ENCODE measurements around the gene SFT2D2. TPM values are rescaled to one million over a fixed set of nuclear protein-coding genes. Genes with fewer than 3 reads are reported as not detected.
A peak's percentile ranks its signal among the peaks of the same experiment; 100 is the strongest.

The SFT2D2 gene
- total RNA-seq, 1 experiment from 2014 or later: 30.1 TPM

DNA sequence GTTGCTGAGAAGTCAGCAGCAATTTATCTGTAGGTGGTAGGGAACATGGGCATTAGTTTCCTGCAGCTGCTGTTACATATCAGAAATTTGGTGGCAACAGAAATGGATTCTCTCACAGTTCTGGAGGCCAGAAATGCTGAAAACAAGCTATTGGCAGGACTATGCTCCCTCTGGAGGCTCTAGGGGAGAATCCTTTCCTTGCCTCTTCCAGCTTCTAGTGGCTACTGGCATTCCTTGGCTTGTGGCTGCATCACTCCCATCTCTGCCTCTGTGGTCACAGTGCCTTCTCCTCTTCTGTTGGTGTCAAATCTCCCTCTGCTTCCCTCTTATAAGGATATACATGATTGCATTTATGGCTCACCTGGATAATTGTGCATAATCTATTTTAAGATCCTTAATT lies 2.5 kb upstream of the SFT2D2 start:
- DNase-seq (ENCODE audit: low spot score): no peak

DNA sequence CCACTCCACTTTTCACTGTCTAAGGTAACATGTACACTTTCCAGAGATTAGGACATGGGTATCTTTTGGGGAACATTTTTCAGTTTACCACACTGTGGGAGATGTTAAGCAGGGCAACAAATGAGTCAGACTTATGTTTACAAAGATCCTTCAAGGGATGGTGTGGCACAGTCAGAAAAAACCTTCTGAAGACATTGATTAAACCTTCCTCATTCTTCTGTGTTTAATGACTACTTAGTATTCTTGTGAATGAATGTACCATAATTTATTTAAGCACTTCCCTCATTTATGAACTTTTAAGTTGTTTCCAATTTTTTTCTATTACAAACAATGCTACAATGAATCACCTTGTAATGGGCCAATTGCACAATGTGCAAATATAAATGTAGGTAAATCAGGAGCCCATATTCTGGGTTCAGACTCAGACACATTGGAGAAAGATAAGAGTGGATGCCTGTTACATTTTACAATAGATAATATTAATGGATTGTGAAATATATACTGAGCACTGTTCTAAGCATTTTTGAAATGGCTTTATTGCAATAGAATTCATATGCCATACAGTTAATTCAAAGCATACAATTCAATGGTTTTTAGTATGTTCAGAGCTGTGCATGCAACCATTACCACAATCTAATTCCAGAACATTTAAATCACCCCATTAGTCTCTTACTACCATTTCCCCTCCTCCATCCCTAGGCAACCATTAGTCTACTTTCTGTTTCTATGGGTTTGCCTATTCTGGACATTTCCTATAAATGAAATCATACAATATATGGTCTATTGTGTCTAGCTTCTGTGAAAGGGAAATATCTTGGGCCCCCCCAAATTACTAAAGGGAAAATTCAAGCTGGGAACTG lies 1.9 kb upstream of the SFT2D2 start:
- no peak for DNase-seq (ENCODE audit: low spot score)

DNA sequence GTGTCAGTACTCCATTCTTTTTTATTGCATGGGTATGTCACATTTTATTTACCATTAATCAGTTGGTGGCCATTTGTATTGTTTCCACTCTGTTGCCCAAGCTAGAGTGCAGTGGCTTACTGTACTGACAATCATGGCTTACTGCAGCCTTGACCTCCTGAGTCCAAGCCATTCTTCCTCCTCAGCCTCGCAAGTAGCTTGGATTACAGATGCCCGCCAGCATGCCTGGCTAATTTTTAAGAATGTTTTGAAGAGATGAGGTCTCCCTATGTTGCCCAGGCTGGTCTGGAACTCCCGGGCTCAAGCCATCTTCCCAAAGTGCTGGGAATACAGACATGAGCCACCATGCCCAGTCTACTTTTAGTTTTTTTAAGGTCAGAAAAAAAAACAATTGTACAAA lies 813 bp upstream of the SFT2D2 start:
- no peak for DNase-seq (ENCODE audit: low spot score)

DNA sequence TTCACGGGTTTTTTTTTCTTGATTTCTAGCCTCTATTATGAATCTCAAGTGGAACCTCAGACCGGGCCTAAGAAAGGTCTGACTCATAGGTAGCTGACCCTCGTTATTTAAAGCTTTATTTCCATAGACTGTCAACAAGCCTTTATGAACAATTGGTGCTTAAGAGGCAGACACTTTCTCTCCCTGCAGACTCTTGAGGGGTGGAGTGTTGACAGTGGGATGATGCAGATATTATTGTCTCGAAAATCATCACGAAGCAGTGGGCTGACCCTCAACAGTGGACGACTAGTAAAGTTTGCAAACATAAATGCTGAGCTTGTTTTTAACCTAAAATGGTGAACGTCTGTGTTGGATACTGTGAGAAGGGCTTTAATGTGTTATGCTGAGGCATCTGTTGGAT lies 1.8 kb downstream of the SFT2D2 start:
- DNase-seq (ENCODE audit: low spot score): no peak

DNA sequence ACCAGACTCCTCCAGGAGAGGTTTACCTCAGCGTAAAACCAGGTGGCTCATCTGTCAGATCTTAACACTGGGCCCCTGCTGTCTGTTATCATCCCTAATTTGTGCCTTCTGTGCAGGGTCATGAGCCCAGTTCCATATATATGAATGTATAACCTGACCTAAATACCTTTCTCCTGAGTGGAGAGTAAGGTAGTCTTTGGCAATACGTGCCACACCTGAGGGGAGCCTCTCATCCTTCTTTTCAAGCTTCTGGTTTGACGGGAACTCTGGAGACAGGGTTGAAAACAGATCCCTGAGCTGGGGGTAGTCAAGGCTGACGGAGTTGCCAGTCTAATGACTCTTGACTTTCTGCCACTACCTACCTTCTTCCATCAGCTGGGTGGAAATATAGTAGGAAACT lies 4.1 kb downstream of the SFT2D2 start:
- DNase-seq (ENCODE audit: low spot score): no peak

DNA sequence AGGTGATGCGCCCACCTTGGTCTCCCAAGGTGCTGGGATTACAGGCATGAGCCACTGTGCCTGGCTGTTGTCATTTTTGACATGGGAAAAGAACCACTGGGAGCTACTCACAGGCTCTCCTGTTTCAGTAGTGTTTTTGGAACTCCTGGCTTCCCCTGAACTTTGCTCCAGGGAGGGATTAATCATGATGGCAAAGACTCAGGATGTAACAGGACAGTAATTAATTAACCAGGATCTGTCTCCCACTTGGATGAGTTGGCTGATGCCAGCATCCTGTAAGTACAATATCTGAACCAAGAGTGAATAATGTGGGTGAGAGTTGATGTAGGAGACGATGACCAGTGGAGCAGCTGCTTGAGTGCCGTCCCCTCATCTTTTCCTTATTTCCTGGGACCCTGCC lies 4.9 kb downstream of the SFT2D2 start:
- no peak for DNase-seq (ENCODE audit: low spot score)

DNA sequence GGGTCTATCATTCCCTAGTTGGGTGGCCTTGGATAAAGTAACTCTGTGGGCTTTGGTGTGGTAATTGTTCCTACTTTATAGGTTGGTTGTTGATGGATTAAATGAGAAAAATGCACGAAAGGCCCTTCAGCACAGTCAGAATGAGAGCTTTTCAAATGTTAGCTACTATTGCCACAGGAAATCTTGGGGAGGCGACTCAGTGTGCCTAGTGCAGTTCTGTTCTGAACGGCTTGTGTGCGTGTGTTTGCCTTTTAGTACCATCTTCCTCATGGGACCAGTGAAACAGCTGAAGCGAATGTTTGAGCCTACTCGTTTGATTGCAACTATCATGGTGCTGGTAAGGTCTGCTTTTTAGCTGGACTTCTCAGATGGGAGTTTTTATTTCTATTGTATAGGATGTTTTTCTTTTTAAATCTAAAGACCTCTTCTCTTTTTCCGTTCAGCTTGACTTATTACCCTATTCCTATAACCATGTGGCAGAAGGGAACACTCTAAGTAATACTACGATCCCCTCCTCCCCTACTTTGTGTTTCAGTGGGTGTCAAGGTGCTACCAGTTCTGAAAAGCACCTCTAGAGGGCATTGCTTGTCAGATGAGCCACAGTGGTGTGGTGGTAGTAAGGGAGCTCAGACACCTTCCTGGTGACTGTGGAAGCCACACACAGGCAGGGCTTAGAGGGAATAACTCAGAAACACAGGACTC lies 9.2 kb downstream of the SFT2D2 start:
- DNase-seq (ENCODE audit: low spot score): peak; percentile 56

DNA sequence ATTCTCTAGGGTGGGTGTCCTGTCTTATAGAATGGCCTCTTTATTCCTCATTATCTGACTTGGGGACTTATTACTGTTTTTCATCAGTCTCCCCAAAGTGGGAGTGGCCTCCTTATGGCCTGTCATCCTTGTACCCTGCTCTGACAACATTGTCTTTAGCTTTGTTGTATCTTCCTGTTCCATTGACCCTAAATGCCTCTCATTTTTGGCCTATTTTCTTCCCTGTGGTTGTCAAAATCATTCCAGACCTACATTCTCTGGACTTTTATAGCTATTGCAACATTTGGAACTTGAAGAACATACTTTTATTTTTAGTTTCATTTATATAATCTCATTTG lies 9.7 kb downstream of the SFT2D2 start:
- no peak for DNase-seq (ENCODE audit: low spot score)

DNA sequence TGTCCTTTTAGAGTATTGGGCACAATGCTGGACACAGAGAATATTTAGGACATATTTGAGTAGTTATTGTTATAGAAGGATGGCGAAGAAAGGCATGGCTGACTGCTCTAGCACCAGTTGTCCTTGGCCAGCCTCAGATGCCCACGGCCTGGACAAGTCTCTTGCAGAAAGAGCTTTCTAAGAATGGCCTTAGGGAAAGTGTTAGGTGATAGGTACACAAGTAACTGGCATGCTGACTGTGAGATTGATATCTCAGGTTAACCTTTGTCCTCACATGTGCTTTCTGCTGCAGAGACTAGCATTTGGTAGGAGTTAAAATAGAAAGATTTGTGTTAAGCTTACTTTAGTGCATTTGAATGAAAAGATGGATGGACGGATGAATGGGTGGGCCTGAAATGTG lies 10.1 kb downstream of the SFT2D2 start:
- no peak for DNase-seq (ENCODE audit: low spot score)

DNA sequence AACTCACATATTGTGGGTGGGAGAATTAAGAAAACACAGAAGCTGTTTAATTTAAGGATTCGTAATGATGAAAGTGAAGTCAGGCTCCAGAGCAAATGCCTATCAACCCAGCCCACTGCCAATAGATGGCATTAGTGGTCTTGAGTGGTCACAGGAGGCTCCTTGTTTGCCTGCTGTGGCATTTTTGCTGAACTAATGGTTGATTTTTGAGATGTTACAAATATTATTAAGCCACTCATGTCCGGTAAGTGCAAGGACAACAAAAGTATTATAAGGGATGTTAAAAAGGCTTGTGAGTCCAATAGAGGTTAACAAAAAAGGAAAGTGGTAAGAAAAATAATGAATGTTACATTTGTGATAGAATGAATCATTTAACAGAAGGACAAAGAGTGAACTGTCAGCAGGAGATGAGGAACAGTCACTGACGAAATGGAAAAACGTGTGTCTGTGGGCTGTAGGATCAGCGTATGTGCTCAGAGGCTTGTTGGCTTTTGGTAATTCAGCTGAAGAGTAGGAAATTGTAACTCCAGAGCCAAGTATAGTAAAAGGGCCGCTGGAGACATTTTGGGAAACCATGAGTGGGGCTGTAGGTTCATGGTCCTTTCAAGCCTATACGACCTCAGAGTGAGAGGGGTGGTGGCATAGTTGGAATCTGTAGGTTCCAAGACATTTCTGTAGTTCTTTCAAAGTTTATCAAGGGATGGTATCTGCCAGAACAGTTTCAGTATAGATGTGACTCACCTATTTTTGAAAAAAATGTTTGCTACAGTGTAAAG lies 11.2 kb downstream of the SFT2D2 start:
- no peak for DNase-seq (ENCODE audit: low spot score)

DNA sequence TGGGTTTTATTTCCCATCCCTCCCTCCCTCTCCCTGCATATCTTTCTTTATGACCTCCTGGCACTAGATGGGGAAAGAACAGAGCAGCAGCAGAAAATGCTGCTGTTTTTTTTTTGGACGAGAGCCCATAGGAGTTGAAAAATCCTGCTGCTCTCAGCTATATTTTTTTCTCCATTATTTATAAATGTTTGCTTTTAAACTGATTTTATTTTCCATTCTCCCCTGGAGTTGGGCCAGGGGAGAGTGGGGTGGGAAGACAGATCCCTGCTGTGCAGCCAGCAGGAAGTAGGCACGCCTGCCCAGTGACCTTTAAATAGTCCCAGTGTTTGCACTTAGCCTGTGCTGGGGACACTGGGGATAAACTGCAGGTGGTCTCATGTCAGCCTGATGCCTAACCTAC lies 17.4 kb downstream of the SFT2D2 start:
- no peak for DNase-seq (ENCODE audit: low spot score)

DNA sequence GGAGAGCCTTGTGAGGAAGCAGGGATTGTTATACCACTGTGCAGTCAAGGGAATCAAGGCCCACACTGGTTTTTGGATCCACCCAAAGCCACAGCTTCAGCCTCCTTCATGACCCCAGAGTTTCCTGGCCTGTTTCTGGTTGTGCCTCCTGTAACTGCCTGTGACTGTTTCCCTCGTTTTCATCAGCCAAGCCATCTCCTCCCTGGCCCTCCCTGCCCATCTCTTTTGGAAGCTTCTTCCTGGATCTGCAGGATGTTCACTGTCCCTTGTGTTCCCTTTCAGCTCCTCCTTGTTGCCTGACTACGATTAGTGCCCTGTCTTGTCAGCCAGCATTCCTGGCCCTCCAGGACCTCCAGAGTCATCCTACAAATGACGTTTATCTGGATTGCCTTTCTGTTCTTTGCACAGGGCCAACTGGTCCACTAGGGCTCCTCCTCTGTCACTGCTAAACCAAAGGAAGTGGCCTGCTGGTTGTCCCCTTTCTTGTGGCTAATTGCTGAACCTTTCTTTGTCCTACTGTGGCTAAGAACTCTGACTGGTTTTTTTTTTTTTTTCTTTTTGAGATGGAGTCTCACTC lies 17.9 kb downstream of the SFT2D2 start:
- DNase-seq (ENCODE audit: low spot score): no peak

DNA sequence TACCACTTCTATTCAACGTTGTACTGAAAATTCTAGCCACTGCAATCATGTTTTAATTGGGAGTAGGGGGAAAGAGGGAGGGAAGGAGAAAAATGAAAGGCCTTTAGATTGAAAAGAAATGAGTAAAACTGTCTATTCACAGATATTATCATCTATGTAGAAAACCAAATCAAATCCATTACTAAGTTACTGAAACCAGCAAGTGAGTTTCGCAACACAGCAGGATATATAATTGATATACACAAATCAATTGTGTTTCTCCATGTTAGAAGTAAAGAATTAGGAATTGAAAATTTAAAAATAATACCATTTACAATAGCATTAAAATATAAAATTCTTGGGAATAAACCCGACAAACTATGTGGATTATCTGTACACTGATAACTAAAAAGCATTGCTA lies 19.2 kb downstream of the SFT2D2 start:
- DNase-seq (ENCODE audit: low spot score): no peak

DNA sequence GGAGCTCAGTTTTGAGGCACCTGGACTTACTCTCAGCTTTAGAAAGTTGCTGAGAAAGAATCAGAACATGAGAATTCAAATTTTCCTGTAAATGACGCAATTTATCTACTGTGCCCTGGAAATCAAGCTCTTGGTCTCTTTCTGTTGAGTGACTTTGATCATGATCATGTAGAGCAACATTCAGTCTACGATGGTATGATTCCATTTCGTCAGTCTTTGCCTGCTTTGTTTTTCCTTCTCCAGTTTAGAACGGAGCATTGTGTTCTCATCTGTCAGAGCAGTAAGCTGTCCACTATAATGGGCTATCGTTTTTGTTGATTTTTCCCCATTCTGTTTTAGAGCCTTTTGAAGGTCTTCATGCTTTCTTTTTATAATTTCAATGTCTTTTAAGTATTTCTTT lies 20.7 kb downstream of the SFT2D2 start:
- no peak for DNase-seq (ENCODE audit: low spot score)

DNA sequence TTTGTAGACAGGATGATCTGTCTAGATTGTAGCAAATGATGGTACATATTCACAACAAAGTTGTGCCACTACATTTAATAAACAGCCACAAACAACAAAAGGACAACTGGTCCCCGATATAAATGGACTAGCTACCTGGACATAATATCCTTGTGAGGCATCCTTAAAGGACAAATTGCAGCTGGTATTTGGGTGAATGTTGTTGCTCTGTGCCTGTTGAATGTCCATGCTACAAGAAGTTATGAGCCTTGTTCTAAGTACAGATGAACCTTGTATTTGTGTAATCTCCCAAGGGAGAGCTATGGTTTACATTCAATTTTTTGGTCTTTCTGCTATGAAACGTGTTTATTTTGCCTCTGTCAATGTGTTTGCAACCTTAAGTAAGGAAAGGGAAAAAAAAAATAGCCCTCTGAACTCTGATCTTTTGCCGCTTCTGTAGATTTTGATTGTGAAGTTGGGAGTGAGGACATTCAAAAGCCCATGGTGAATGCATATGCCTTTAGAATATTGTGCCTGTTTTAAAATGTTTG lies 26.5 kb downstream of the SFT2D2 start:
- DNase-seq (ENCODE audit: low spot score): no peak

DNA sequence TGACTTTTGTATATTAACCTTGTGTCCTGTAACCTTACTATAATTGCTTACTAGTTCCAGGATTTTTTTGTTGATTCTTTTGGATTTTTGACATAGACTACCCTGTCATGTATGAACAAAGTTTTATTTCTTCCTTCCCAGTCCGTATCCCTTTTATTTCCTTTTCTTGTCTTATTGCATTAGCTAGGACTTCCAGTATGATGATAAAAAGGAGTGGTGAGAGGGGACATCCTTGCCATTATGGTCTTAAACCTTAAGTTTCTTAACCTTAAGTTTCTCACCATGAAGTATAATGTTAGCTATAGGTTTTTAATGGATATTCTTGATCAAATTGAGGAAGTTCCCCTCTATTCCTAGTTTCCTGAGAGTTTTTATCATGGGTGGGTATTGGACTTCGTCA lies 30.4 kb downstream of the SFT2D2 start:
- DNase-seq (ENCODE audit: low spot score): no peak

DNA sequence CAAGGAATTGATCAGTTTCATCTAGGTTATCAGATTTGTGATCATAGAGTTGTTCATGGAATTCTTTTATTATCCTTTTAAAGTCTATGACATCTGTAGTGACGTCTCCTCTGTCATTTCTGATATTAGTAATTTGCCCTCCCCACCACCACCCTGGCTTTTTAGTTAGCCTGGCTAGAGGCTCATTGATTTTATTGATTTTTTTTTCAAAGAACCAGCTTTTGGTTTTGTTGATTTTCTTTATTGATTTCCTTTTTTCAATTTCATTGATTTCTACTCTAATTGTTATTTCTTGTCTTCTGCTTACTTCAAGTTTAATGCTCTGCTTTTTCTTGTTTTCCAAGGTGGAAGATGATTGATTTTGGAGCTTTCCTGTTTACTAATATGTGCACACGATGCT lies 31.6 kb downstream of the SFT2D2 start:
- no peak for DNase-seq (ENCODE audit: low spot score)

DNA sequence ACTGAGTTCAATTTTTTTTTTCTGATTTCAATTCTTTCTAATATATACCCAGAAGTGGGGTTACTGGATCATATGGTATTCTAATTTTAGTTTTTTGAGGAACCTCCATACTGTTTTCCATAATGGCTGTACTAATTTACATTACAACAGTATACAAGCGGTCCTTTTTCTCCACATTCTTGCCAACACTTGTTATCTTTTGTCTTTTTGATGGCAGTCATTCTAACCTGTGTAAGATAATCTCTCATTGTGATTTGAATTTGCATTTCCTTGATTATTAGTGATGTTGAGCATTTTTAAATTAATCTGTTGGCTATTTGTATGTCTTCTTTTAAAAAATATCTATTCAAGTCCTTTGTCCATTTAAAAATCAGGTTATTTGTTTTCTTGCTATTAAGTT lies 33.8 kb downstream of the SFT2D2 start:
- DNase-seq (ENCODE audit: low spot score): no peak

DNA sequence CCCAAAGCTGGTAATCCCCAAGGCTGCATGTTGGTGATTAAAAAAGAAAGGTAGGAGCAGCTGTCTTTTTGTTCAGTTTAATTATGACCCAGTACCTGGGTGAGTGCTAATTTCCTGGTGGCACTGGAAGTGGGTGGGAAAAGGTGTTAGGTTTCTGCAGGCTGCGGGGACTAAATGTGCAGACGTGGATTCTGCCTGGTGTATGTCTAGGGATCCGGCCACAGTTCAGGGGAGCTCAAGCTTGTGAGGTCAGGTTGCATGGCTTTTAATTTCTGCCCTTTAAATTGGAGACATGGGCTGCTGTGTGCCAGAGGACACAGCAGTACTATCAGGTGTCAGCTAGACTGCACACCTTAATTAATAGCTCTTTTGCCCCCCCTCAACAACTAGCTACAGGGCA lies 34.6 kb downstream of the SFT2D2 start:
- DNase-seq (ENCODE audit: low spot score): no peak

DNA sequence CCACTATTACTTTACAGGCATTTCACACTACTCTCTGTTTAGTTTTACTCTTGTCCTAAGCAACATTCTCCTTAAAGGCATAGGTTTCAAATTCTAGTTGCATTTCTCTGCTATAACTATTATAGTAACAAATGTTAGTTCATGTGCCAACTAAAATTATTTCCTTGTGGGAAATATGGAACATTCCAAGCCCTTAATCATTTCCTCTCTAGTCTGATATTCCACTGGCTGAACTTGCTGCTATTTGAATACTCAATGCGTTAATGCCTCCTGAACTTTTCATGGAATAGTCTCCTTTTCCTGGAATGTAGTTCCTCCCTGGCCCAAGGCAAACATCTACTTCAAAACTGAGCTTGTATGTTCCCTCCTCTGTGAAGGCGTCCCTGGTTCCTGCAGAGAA lies 35.6 kb downstream of the SFT2D2 start:
- no peak for DNase-seq (ENCODE audit: low spot score)

DNA sequence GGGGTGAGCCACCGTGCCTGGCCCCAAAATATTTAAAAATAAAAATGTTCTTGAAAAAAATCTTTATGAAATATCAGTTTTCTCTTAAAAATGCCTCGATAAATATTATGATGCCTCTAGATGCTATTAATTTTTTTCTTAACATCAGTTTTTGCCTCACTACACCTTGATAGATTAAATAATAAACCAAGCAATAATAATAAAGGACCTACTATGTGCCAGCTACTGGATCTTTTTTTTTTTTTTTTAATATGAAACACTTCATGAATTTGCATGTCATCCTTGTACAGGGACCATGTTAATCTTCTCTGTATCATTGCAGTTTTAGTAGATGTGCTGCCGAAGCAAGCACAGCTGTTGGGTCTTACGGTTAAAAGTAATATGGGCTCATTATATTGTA lies 37.3 kb downstream of the SFT2D2 start:
- DNase-seq (ENCODE audit: low spot score): no peak

DNA sequence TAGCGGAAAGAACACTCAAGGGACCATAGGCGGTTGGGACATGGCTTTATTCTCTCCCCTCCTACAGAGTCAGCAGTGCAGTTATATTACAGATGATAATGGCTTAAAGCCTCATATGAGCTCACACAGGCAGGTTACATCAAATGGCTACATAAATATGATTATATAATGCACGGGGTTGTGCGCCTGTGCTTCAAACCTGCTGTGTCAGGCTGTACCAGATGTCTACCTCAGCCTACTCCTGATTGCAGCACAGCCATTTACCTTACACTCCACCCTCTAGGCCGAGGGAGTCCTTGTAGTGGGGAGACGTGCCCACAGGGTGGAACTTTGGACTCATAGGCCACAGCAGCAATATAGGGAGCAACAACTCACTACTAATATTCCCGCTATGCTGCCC lies 38.5 kb downstream of the SFT2D2 start:
- DNase-seq (ENCODE audit: low spot score): no peak

Measured in H4 (cell line).